SK-N-SH treated with all-trans-retinoic acid at 6 μM for 48 hours (cell line): ENCODE measurements around the gene SENP1.

ENCODE experiments used
- ATAC-seq: fragments of 200-7000 bp; cut with Tn5 transposase; 3 replicates; pipeline ENCODE4 v1.9.1; 2020; ENCODE audit warnings: mild to moderate bottlenecking, moderate library complexity
- BACH2 ChIP-seq: fragments of 250-450 bp; sonication (Bioruptor Pico); IDR thresholded peaks from 2 replicates; pipeline ENCODE4 v1.9.0; 2021; ENCODE audit warnings: mild to moderate bottlenecking, borderline replicate concordance
- CREB5 ChIP-seq: fragments of 250-450 bp; sonication (Bioruptor Pico); IDR thresholded peaks from 2 replicates; pipeline ENCODE4 v1.5.1; 2020; ENCODE audit warnings: low read depth, mild to moderate bottlenecking, moderate library complexity
- CSDC2 ChIP-seq: fragments of 250-450 bp; sonication (Bioruptor Pico); IDR thresholded peaks from 2 replicates; pipeline ENCODE4 v1.5.0; 2020; ENCODE audit warnings: mild to moderate bottlenecking, moderate library complexity
- CSRNP3 ChIP-seq: fragments of 250-450 bp; sonication (Bioruptor Pico); IDR thresholded peaks from 2 replicates; pipeline ENCODE4 v1.5.1; 2021; ENCODE audit warnings: mild to moderate bottlenecking, moderate library complexity
- ESRRG ChIP-seq: fragments of 250-450 bp; sonication (Bioruptor Pico); IDR thresholded peaks from 2 replicates; pipeline ENCODE4 v1.6.1; 2021; ENCODE audit warnings: mild to moderate bottlenecking
- ISL1 ChIP-seq: fragments of 250-450 bp; sonication (Bioruptor Pico); IDR thresholded peaks from 2 replicates; pipeline ENCODE4 v2.1.2; 2022; ENCODE audit warnings: mild to moderate bottlenecking, moderate library complexity
- OSR1 ChIP-seq: fragments of 250-450 bp; sonication (Bioruptor Pico); IDR thresholded peaks from 2 replicates; pipeline ENCODE4 v1.8.0; 2022; ENCODE audit warnings: moderate library complexity, mild to moderate bottlenecking, inconsistent platforms
- PATZ1 ChIP-seq: fragments of 250-450 bp; sonication (Bioruptor Pico); IDR thresholded peaks from 2 replicates; pipeline ENCODE4 v1.8.0; 2020; ENCODE audit warnings: mild to moderate bottlenecking, moderate library complexity, borderline replicate concordance
- POU6F1 ChIP-seq: fragments of 250-450 bp; sonication (Bioruptor Pico); IDR thresholded peaks from 2 replicates; pipeline ENCODE4 v1.8.0; 2021; ENCODE audit warnings: low read depth, mild to moderate bottlenecking, moderate library complexity, borderline replicate concordance
- PPARA ChIP-seq: fragments of 250-450 bp; sonication (Bioruptor Pico); IDR thresholded peaks from 2 replicates; pipeline ENCODE4 v1.5.0; 2020; ENCODE audit warnings: mild to moderate bottlenecking, borderline replicate concordance
- RARB ChIP-seq: fragments of 250-450 bp; sonication (Bioruptor Pico); IDR thresholded peaks from 2 replicates; pipeline ENCODE4 v1.8.0; 2021; ENCODE audit warnings: mild to moderate bottlenecking, moderate library complexity
- TCF4 ChIP-seq: fragments of 250-450 bp; sonication (Bioruptor Pico); IDR thresholded peaks from 2 replicates; pipeline ENCODE4 v1.8.0; 2021; ENCODE audit warnings: mild to moderate bottlenecking, moderate library complexity, borderline replicate concordance
- TOX ChIP-seq: fragments of 250-450 bp; sonication (Bioruptor Pico); IDR thresholded peaks from 2 replicates; pipeline ENCODE4 v1.8.0; 2021; ENCODE audit warnings: mild to moderate bottlenecking, moderate library complexity, borderline replicate concordance
- TSHZ2 ChIP-seq: fragments of 250-450 bp; sonication (Bioruptor Pico); IDR thresholded peaks from 2 replicates; pipeline ENCODE4 v1.5.0; 2020; ENCODE audit warnings: mild to moderate bottlenecking, moderate library complexity
- ZC3H10 ChIP-seq: fragments of 250-450 bp; sonication (Bioruptor Pico); IDR thresholded peaks from 2 replicates; pipeline ENCODE4 v1.5.1; 2021; ENCODE audit warnings: mild to moderate bottlenecking, moderate library complexity
- ZFP3 ChIP-seq: fragments of 250-450 bp; sonication (Bioruptor Pico); IDR thresholded peaks from 2 replicates; pipeline ENCODE4 v1.5.0; 2020; ENCODE audit warnings: mild to moderate bottlenecking, moderate library complexity
- ZFP30 ChIP-seq: fragments of 450-650 bp; formaldehyde crosslinking; IDR thresholded peaks from 2 replicates; pipeline ENCODE4 v1.5.0; 2022; ENCODE audit warnings: mild to moderate bottlenecking, moderate library complexity
- ZNF565 ChIP-seq: fragments of 450-650 bp; formaldehyde crosslinking; conservative IDR thresholded peaks from 2 replicates; pipeline ENCODE4 v1.5.0; 2020; ENCODE audit warnings: low read depth, mild to moderate bottlenecking, moderate library complexity
- ZNF8 ChIP-seq: fragments of 450-650 bp; formaldehyde crosslinking; IDR thresholded peaks from 2 replicates; pipeline ENCODE4 v1.5.0; 2020; ENCODE audit warnings: mild to moderate bottlenecking, moderate library complexity

The SENP1 gene

GRCh38 chr12:48000878-48001504, 104.9 kb downstream of the SENP1 start (continued):
- no peak for TF ChIP-seq CSRNP3 (CRISPR knock-in tag)
- TF ChIP-seq ZNF8, result no peak
- TF ChIP-seq ZFP3 (CRISPR knock-in tag), result no peak
- TF ChIP-seq RARB (CRISPR knock-in tag), result no peak
- no peak for TF ChIP-seq ZNF565
- TF ChIP-seq OSR1 (CRISPR knock-in tag), result no peak
- TF ChIP-seq CSDC2 (CRISPR knock-in tag), result no peak
- no peak for TF ChIP-seq ISL1 (CRISPR knock-in tag)
- TF ChIP-seq TOX (CRISPR knock-in tag), result no peak
- no peak for TF ChIP-seq ZC3H10 (CRISPR knock-in tag)

GRCh38 chr12:47999816-48000215, 106.1 kb downstream of the SENP1 start:
- TF ChIP-seq TSHZ2 (CRISPR knock-in tag), result no peak
- TF ChIP-seq TOX (CRISPR knock-in tag), result no peak
- TF ChIP-seq, all 23 proteins: peak for 0
- no peak for ATAC-seq

- ATAC-seq, result no peak
- TF ChIP-seq ESRRG (CRISPR knock-in tag) (no peak), POU6F1 (CRISPR knock-in tag) (no peak), BACH2 (CRISPR knock-in tag) (no peak), ZFP30 (CRISPR knock-in tag) (no peak), PPARA (CRISPR knock-in tag) (no peak), CSDC2 (CRISPR knock-in tag) (no peak), PATZ1 (CRISPR knock-in tag) (no peak), ZNF8 (no peak), TOX (CRISPR knock-in tag) (no peak), ZC3H10 (CRISPR knock-in tag) (no peak), TSHZ2 (CRISPR knock-in tag) (no peak), TCF4 (no peak), OSR1 (CRISPR knock-in tag) (no peak), CREB5 (CRISPR knock-in tag) (no peak)
Observed at GRCh38 chr12:47997321-47997720, 108.6 kb downstream of the SENP1 start.
